Heart right ventricle (tissue), 16 donors: ENCODE data around the gene NIP7. TPM values are rescaled to one million over a fixed set of nuclear protein-coding genes. Genes with fewer than 3 reads are reported as not detected.

Experiments
- ATAC-seq, 8 donors: fragments of 200-7000 bp; cut with Tn5 transposase; one replicate each; pipeline ENCODE4 v1.9.1; 2020; ENCODE audit warnings: mild to moderate bottlenecking in 8 of 8, moderate library complexity in 8 of 8, moderate number of reproducible peaks in 1 of 8
- DNase-seq, 2 donors: peaks; one replicate each; pipeline ENCODE4 v3.0.0-alpha.2; 2020
- H3K27ac ChIP-seq, 10 donors: fragments of 200-600 bp; sonication (generic) in 2 of 10; one replicate each; pipeline versions ENCODE4 v1.5.0 to v1.8.0; 2020 to 2022; ENCODE audit warnings: mild to moderate bottlenecking in 3 of 10
- H3K27me3 ChIP-seq, 7 donors: fragments of 200-600 bp; one replicate each; pipeline ENCODE4 v1.8.0; 2021 to 2022; ENCODE audit warnings: mild to moderate bottlenecking in 2 of 7
- H3K36me3 ChIP-seq, 9 donors: fragments of 200-600 bp; sonication (generic) in 1 of 9; one replicate each; pipeline versions ENCODE4 v1.5.0 to v1.8.0; 2020 to 2022; ENCODE audit warnings: mild to moderate bottlenecking in 2 of 9
- H3K4me1 ChIP-seq, 9 donors: fragments of 200-600 bp; sonication (generic) in 1 of 9; one replicate each; pipeline versions ENCODE4 v1.5.0 to v1.8.0; 2020 to 2022; ENCODE audit warnings: mild to moderate bottlenecking in 4 of 9
- H3K4me3 ChIP-seq, 10 donors: fragments of 200-600 bp; sonication (generic) in 2 of 10; one replicate each; pipeline versions ENCODE4 v1.5.0 to v1.8.0; 2020 to 2022; ENCODE audit warnings: mild to moderate bottlenecking in 7 of 10, moderate library complexity in 2 of 10
- H3K9me3 ChIP-seq, 11 donors: fragments of 200-600 bp in 10 of 11; sonication (generic) in 2 of 11; one replicate each; pipeline versions ENCODE4 v1.5.0 to v1.8.0; 2013 to 2022; ENCODE audit warnings: mild to moderate bottlenecking in 2 of 11, control low read depth in 1 of 11, moderate library complexity in 1 of 11
- CTCF ChIP-seq, 9 donors: fragments of 200-600 bp; sonication (generic) in 2 of 9; IDR thresholded peaks; one replicate each; pipeline versions ENCODE4 v1.5.0 to v1.8.0; 2021 to 2022; ENCODE audit warnings: antibody characterized with exemption in 9 of 9, mild to moderate bottlenecking in 5 of 9, moderate library complexity in 1 of 9
- WGBS, 2 donors: extraction: QIAGEN DNeasy Blood & Tissue Kit; methylation state at CpG; one replicate each; pipeline ENCODE4 v1.1.7; 2013; ENCODE audit warnings: inconsistent platforms in 1 of 2; 5-methylcytosine and 5-hydroxymethylcytosine counted together
- intact Hi-C, 10 donors: fragments of 100-400 bp; cut with DNase I; formaldehyde crosslinking; loops; one replicate each; pipeline versions ENCODE4 v1.11.1 to v1.14.2; 2022
- polyA plus RNA-seq, 2 donors: library from polyadenylated mRNA; stranded (reverse); fragments of 200-250 nt; gene quantifications; one replicate each; pipeline ENCODE4 v1.2.3, GENCODE V29; 2013
- total RNA-seq, 10 donors: library from RNA; stranded (reverse); fragmentation: NEBNext Ultra II Directional in 3 of 10; extraction: Animal tissue kit (Norgen Biotek cat#: 25700) in 3 of 10; gene quantifications; one replicate each; pipeline versions ENCODE4 v1.2.1 to v1.2.4, GENCODE V29; 2021 to 2023
- donor health status: Arrhythmogenic right ventricular cardiomyopathy.
- donor health status: ischemic (EF 13 %, LVEDD 7.1; RV severe dilation, severe dysfunction).
- donor health status: healthy with polysubstance abuse.
- donor health status: DM: no; HTN: yes; CAD: no.
- donor health status: DM: no; HTN: no; CAD: no.
- donor health status: ischemic (EF 25% LVEDD 6.9; RV normal size, moderate dysfunction).
- donor health status: ischemic (EF 25% LVEDD 5.7; RV mildly dilated, moderate dysfunction).
- donor health status: healthy.
- donor health status: DM: yes; HTN: yes; CAD: no.
- donor health status: Ischemic cardiomyopathy.
- donor health status: ischemic (EF 35%, LVEDD 5.7; RV mildly dilated, moderate dysfunction).
- donor health status: nonischemic (EF 11% LVEDD 7.7; RV severe dilation, severe dysfunction).
- donor health status: DM: yes; HTN: yes; CAD: no.
- donor health status: PGD.
- donor health status: ischemic (EF 29% LVEDD 5.4; RV normal size, mild dysfunction).
- donor health status: nonischemic (EF 23%, LVEDD 6.1; RV moderate dilation, normal function).

Gene NIP7
- total and polyA plus RNA-seq, 12 donors = 6.1 to 15.8 (median 8.0) TPM

DNA sequence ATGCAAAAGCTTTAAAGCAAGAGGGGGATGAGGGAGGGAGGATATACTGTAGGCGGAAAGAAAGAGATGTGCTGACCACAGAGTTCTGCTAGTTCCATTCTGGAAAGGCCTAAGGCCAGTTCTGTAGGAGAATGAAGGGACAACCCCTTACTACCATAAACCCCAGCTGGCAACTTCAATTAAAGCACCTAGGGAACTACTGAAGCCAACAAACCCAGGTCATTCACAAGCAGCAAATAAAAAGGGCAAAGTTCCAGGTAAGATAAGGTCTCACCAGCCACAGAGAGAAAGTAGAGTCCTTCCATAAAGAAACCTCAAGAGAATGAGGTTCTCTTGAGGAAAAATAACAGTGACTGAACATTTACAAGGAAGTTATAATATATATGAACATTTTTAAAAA, 33.4 kb downstream of the NIP7 start:
- 86 to 96% methylated on average over 1 of the region's 1 CpG for WGBS, 2 donors
- no peak for ATAC-seq
- intact Hi-C loops = no loop called here
- H3K4me1 ChIP-seq = peaks cover 0 to 5% (median 0%) of the 10 kb centered on the region in 9 donors
- H3K27ac ChIP-seq = no peak overlapping the region
- H3K36me3 ChIP-seq = peaks cover 0 to 88% (median 45%) of the 10 kb centered on the region in 9 donors
- no peak overlapping the region for H3K4me3 ChIP-seq
- no peak for DNase-seq
- H3K9me3 ChIP-seq = no peaks in the 10 kb centered on the region
- H3K27me3 ChIP-seq = no peaks in the 10 kb centered on the region
- no peak for TF ChIP-seq CTCF (IDR thresholded peaks at IDR 0.05)

- Histone ChIP-seq H3K36me3 (peaks cover 0 to 88% (median 43%) of the 10 kb centered on the region in 9 donors), H3K9me3 (no peaks in the 10 kb centered on the region), H3K4me1 (peaks cover 0 to 18% (median 3%) of the 10 kb centered on the region in 9 donors), H3K4me3 (no peak overlapping the region), H3K27me3 (no peaks in the 10 kb centered on the region), H3K27ac (no peak overlapping the region)
- intact Hi-C loops = no loop called here
- no peak for TF ChIP-seq CTCF (IDR thresholded peaks at IDR 0.05)
- no peak for DNase-seq
- WGBS, 2 donors = 96 to 98% methylated on average over 10 of the region's 10 CpGs
- ATAC-seq = no peak
Measured at GRCh38 chr16:69376393-69377059, 37.0 kb downstream of the NIP7 start.

DNA sequence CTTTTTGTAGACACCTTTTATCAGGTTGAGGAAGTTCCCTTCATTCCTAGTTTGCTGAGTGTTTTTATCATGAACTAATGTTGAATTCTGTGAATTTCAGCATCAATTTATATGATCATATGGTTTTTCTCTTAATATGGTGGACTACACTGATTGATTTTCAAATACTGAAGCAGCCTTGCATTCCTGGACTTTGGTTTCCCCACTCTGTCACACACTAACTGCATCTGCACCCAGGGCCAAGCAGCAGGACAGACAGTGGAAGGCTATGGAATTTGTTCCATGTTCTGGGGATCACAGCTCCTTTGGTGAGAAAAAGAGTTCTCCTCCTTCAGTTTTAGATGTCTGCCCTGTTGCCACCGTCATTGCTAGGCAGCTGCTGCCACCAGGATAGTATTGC, 38.5 kb downstream of the NIP7 start:
- H3K4me3 ChIP-seq = no peak overlapping the region
- ATAC-seq (no peak), DNase-seq (no peak)
- H3K36me3 ChIP-seq = peaks cover 0 to 88% (median 43%) of the 10 kb centered on the region in 9 donors
- H3K9me3 ChIP-seq = no peaks in the 10 kb centered on the region
- intact Hi-C loops = no loop called here
- no peaks in the 10 kb centered on the region for H3K27me3 ChIP-seq
- H3K27ac ChIP-seq = no peak overlapping the region
- TF ChIP-seq CTCF (IDR thresholded peaks at IDR 0.05) = no peak
- 89 to 90% methylated on average over 1 of the region's 1 CpG for WGBS, 2 donors
- peaks cover 0 to 20% (median 8%) of the 10 kb centered on the region in 9 donors for H3K4me1 ChIP-seq

DNA sequence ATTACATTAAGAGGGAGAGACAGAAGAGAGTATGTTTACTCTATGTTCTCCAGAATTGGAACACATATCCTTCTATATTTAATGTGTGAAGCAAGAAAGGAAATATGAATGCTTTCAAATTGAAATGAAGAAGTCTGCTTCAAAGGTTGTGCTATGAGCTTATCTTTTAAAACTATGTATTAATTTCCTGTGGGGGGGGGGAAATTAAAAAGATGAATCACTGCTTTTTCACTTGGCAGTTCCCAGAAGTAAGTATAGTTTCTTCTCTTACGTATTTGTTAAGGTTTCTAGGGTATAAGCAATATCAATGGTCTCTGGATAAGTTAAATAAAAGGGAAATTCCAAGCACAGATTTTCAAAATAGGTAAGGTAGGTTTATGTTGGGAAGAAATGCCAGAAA, 39.2 kb downstream of the NIP7 start:
- no peaks in the 10 kb centered on the region for H3K27me3 ChIP-seq
- no peak for TF ChIP-seq CTCF (IDR thresholded peaks at IDR 0.05)
- peaks cover 0 to 24% (median 8%) of the 10 kb centered on the region in 9 donors for H3K4me1 ChIP-seq
- ATAC-seq (no peak), DNase-seq (no peak)
- 72 to 79% methylated on average over 1 of the region's 1 CpG for WGBS, 2 donors
- H3K9me3 ChIP-seq = no peaks in the 10 kb centered on the region
- H3K27ac ChIP-seq = peak overlapping the region in 1 of 10 donors; percentile 37
- peaks cover 0 to 88% (median 48%) of the 10 kb centered on the region in 9 donors for H3K36me3 ChIP-seq
- intact Hi-C loops = no loop called here
- no peak overlapping the region for H3K4me3 ChIP-seq
